Transverse colon (tissue), 4 donors: ENCODE data around the gene PPDPF.

ENCODE experiments used
- CTCF ChIP-seq, 5 experiments: fragments of 200-600 bp in 3 of 5; fragments of 450-650 bp in 2 of 5; sonication (generic) in 3 of 5; IDR thresholded peaks; 1 replicate in 2 of 5; 2 replicates in 3 of 5; pipeline ENCODE4 v1.5.1; 2016 to 2017; ENCODE audit warnings: antibody characterized with exemption in 5 of 5, inconsistent platforms in 3 of 5, mild to moderate bottlenecking in 2 of 5, moderate library complexity in 1 of 5
- EP300 ChIP-seq: sonication (generic); formaldehyde crosslinking; IDR thresholded peaks from one replicate; pipeline ENCODE4 v1.6.1; 2017; ENCODE audit warnings: antibody characterized with exemption, low read depth
- POLR2AphosphoS5 ChIP-seq, 3 donors: sonication (generic); formaldehyde crosslinking; IDR thresholded peaks; one replicate each; pipeline ENCODE4 v1.6.1; 2016; ENCODE audit warnings: antibody characterized with exemption in 3 of 3

- TF ChIP-seq POLR2AphosphoS5 (IDR thresholded peaks at IDR 0.05) = no peak
- TF ChIP-seq CTCF (IDR thresholded peaks at IDR 0.05) = no peak
- no peak for TF ChIP-seq EP300
Observed at GRCh38 chr20:63494420-63495166, 26.0 kb upstream of the PPDPF start.
